CMK (cell line): ENCODE data around the gene LMBR1.
A peak's percentile ranks its signal among the peaks of the same experiment; 100 is the strongest.
"Not testable (repeated sequence)": the region's sequence is repeated elsewhere in the genome, so short reads cannot be mapped to it uniquely, and the experiment has no call there.

Experiments
- DNase-seq: peaks from one replicate; pipeline ENCODE4 v3.0.0-alpha.2; 2010; ENCODE audit warnings: low read depth

LMBR1 gene

DNA sequence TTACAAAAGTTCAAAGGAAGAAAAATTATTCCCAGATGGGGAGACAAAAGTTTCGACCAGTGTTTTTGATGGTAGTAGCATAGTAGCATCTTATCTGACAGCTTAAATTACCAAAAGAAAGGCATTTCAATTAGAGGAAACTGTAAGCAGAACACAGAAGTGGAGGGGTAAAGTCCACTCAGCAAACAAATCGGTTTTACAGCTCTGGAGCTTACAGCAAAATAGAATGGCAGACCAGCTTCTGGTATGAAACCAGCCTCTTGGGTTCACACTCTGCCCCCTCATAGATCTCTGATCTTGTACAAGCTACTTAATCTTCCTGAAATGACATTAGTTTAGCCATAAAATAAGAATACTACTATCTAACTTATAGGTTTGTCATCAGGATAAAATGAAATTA, 133.8 kb downstream of the LMBR1 start:
- DNase-seq, result no peak

- DNase-seq, result no peak
These were observed 138.8 kb downstream of the LMBR1 start for GRCh38 chr7:156754201-156754600.

DNA sequence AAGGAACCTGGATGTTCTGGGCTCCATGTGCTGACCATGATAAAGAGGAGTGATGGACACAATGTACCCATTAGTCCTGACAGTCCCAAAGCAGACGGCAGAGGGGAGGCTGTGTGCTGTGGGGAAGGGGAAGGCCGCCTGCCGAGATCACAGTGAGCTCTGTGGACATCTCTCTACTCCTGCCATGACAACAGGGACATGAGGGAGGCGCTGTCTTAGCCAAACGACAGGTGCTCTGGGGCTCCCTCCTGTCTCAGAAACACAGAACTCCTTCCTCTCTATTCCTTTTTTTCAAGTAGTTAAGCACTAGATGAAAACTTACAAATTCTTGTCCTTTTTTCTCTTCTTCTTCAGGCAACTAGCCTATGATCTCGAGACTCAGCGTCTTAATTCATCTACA, 139.4 kb downstream of the LMBR1 start:
- no peak for DNase-seq

DNA sequence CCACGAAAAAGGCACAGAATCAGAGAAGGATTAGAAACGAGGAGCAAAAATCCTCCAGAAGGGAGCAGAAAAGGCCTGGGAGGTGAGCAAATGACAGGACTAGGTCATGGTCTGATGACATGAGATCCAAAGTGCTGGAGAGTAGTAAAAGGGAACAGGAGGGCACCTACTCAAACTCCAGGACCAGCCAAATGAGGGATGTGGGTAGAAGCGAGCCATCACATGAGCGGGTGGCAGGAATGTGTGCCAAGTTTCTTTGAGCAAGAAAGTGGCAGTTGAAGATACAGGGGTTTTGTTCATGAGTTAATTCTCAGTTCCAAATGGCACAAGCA, 139.8 kb downstream of the LMBR1 start:
- no peak for DNase-seq

- no peak for DNase-seq
These were observed 140.4 kb downstream of the LMBR1 start for GRCh38 chr7:156752367-156753228.

DNA sequence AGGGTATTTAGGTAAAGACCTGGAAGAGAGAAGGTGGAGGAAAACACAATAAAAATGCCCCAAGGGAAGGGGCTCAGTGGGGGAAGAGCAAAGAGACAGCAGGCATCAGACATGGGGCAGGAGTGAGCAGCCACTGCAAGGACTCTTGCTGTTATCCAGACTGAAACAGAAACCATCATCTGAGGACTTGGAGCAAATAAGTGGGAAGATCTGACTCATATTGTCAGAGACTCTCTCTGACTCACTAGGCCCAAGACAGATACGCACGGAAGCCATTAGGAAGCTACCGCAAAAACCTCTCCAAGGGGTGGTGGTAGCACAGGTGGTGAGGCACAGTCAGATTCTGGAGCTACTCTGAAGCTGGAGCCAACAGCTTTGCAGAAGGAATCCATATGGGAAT, 141.7 kb downstream of the LMBR1 start:
- no peak for DNase-seq

DNA sequence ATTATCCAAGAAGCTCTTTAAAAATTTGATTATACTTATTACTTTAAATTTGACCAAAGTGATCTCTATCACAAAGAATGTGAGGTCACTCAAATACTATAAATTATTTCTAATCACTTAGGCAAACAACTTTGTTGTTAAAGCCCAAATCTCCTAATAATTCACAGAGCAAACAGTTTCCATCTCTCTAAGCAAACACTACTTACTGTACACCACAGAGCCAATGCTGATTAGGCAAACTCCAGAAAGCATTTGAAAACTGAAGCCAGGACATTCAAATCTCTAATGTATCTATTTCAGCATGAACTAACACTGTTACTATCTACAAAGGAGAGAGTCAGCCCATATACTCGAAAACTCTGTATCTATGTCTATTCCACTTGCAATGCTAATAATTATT, 145.3 kb downstream of the LMBR1 start:
- DNase-seq, result no peak

DNA sequence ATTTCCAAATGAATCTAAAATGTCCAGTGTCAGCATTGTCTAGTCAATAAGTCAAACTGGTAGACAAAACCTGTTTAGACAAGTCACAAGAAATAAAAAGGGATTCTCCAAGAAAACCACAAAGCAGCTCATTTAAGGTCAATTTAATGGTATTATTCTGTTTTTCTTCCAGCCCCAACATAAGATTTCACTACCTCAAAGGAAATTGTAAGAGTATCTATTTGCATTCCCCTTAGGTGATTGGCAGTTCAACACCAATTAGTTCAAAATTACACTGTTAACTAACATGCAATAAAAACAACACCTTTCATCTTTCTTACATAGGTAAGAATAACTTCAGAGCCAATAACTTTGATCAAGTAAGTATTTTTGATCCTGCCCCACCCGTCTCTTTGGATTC, 146.1 kb downstream of the LMBR1 start:
- no peak for DNase-seq

DNA sequence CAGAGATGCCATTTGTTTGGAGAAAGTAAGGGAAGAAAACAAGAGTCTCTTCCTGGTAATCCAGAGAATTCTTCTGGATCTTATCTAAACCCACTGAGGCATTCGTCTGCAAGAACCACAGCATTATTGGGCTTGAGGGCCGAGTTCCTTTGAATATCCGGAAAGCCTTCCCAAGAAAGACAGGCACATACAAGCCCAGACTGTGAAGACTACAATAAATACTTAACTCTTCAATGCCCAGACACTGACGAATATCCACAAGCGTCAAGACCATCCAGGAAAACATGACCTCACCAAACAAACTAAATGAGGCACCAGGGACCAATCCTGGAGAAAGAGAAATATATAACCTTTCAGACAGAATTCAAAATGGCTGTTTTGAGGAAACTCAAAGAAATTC, 153.4 kb downstream of the LMBR1 start:
- DNase-seq, result no peak

GRCh38 chr7:156735851-156736250, 157.1 kb downstream of the LMBR1 start:
- no peak for DNase-seq

DNA sequence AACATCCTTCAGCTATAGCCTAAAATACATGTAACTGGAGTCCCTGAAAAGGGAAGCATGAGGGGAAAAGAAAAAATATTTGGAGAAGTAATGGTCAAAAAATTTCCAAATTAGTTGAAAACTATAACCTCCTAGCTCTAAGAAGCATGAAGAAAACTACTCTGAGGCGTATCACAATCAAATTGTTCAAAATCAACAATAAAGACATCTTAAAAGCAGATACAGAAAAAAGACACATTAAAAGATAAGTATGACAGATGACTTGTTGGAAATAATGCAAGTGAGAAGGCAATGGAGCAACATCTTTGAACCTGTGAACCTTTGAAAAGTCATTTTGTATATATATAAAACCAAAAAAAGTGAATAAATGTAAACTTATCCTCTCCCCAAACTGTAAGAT, 159.3 kb downstream of the LMBR1 start:
- DNase-seq, result no peak

DNA sequence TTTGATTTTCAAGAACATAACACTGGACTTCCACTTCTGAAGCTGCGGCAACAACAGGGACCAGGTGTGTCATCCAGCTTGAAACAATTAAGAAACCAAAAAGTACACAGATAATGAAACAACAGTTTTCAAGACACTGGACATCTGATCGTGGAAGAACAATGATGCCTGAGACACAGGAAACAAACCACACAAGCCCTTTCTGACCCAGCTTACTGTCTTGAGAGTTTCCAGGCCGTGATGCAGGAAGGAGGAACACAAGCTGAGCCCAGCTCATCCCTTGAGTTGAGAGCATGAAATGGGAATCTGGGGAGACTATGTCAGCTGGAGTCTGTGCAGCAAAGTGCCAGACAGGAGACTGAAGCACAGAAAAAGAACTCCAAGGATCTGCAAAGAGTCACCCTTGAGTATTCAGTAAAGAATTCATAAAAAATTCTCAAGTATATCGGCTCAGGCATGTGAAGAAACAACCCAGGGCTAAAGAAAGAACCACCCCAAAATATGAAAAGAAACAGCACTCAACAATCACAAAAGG, 160.8 kb downstream of the LMBR1 start:
- DNase-seq, result no peak

DNA sequence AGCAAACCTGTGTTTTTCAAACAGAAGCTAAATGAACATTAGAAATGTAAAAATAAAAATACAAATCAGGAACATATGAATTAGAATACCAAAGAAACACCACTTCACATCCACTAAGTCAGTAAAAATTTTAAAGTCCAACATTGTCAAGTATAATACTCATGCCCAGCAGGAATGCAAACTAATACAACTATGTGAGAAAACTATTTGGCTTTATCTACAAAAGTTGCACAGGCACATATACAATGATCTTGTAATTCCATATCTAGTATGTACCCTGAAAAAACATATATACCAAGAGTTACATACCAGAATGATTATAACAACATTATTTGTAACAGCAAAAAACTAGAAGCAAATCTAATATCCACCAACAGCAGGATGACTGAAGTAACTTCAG, 161.3 kb downstream of the LMBR1 start:
- DNase-seq, result no peak

DNA sequence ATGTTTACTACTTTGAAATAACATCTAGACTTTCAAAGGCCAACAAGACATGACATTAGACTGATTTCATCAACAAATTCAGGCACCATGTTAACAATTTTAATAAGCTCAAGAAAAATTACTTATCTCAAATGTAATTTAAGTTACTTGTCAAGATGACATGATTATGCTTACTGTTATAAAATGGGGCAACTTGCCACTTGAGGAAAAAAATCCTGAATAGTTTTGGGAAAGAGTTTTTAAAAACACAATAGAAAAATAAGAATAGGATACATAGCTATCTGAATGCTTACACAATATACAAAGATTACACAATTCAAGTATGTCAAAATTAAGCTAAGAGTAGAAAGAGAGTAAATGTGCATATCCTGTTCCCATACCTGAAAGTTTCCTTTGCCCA, 167.0 kb downstream of the LMBR1 start:
- no peak for DNase-seq

DNA sequence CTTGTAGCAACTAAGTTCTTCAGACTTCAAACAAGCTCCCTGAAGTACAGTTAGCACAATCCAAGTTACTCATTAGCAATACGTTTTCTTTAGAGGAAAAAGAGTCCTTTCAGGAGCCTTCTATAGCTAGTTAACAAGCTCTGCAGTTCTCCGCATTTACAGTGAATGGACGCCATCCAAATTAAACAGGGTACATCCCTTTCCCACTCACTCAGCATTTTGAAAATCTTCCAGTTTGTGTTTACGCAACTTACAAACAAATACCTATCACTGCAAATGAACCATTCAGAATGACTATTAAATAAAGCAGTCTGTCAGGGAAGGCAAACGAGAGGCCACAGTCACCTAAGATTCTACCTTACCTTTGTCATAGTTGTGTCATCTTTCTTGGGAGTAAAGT, 167.9 kb downstream of the LMBR1 start:
- no peak for DNase-seq

- DNase-seq, result no peak
These were observed 170.7 kb downstream of the LMBR1 start for GRCh38 chr7:156722043-156722826.

DNA sequence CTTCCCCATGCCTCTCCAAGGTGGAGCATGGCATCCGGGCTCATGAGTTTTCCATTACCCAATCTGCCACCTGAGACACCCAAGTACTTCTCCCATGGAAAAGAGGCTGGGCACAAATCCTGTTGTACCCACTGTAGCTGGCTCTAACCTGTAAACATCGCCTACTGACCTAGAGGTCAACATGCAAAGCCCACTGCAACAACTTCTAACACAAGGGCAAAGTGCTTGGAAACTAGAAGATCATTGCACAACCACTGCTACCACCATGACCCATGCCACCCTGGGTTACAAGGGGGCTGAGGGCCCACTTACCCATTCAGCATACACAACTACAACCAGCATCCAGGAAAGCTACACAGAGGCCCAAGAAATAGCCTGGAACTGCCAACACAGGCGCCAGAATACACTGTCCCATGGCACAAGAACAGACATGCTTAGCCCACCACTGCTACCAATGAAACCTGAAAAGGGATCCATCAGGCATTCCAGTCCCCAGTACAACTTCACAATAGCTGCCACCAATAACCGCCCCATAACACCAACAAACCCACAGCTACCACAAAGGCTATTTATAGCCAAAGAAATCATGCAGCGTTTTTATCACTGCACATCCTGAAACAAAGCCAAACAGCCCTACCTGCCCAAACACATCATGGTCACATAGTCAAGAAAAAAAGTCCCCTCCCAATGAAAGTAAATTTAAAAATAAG, 189.1 kb downstream of the LMBR1 start:
- DNase-seq, result no peak

DNA sequence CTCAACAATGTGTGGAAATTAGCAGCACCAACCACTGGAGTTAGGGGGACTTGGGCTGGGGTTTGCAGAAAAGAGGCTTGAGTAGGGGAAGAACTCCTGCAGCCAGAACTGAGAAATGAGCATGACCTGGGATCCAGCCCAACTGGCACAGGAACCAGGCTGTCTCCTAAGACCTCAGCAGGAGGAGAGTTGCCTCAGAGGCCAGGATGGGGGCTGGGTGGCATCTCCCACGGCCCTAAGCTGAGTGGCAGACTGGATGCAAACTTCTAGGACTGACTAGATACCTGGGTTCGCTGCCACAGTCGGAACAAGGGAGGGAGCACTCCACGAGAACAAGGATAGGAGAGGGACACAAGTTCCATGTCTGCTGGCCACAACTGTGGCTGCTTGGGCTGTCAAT, 189.8 kb downstream of the LMBR1 start:
- DNase-seq, result no peak

DNA sequence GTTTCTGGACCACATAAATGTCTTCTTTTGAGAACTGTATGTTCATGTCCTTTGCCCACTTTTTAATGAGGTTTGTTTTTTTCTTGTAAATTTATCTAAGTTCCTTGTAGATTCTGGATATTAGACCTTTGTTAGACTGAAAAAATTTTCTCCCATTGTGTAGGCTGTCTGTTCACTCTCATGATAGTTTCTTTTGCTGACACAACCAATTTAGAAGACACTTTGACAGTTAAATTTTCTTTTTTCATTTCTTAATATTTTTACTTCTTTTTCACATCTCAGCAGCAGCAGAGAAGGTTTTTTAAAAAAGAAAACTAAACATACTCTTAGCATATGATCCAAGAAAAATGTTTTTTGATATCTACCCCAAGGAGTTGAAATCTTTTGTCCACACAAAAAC, 190.6 kb downstream of the LMBR1 start:
- no peak for DNase-seq

- not testable (repeated sequence) for DNase-seq
These were observed 191.2 kb downstream of the LMBR1 start for GRCh38 chr7:156701787-156702186.

- DNase-seq, result not testable (repeated sequence)
These were observed 194.5 kb downstream of the LMBR1 start for GRCh38 chr7:156698512-156698911.

GRCh38 chr7:156697283-156697682, 195.7 kb downstream of the LMBR1 start:
- peak; percentile 41 for DNase-seq

- no peak for DNase-seq
These were observed 199.4 kb downstream of the LMBR1 start for GRCh38 chr7:156693627-156694026.
